SH-SY5Y (cell line): ENCODE data around the gene SLC1A2.

Experiments
- GATA2 ChIP-seq: IDR thresholded peaks from 2 replicates; pipeline ENCODE4 v1.6.1; 2011; ENCODE audit warnings: mild to moderate bottlenecking, low read depth, low read length
- GATA3 ChIP-seq: IDR thresholded peaks from 2 replicates; pipeline ENCODE4 v1.6.1; 2011; ENCODE audit warnings: low read depth, mild to moderate bottlenecking, low read length, moderate library complexity

GRCh38 chr11:35335226-35335625, 84.1 kb downstream of the SLC1A2 start:
- TF ChIP-seq GATA3 = no peak
- no peak for TF ChIP-seq GATA2
